Neural progenitor cell (in vitro differentiated cells): Measurements from ENCODE around the gene COQ10A. TPM values are rescaled to one million over a fixed set of nuclear protein-coding genes. Genes with fewer than 3 reads are reported as not detected.

ENCODE experiments used
- DNase-seq: peaks from one replicate; pipeline ENCODE4 v3.0.0-alpha.2; 2016; ENCODE audit warnings: low spot score
- H2AFZ ChIP-seq: fragments of 200-600 bp; sonication (generic); replicated peaks from 2 replicates; pipeline ENCODE4 v1.6.1; 2016; ENCODE audit warnings: antibody characterized with exemption
- H3F3A ChIP-seq: fragments of 200-600 bp; sonication (generic); 2 replicates; pipeline ENCODE4 v1.6.1; 2016; ENCODE audit warnings: antibody characterized with exemption, low read depth
- H3K27ac ChIP-seq: fragments of 200-600 bp; sonication (generic); 2 replicates; pipeline ENCODE4 v1.5.1; 2016; ENCODE audit warnings: mild to moderate bottlenecking
- H3K27me3 ChIP-seq: fragments of 200-600 bp; sonication (generic); 2 replicates; pipeline ENCODE4 v1.6.1; 2016; ENCODE audit warnings: mild to moderate bottlenecking, moderate library complexity
- H3K36me3 ChIP-seq: fragments of 200-600 bp; sonication (generic); 2 replicates; pipeline ENCODE4 v1.5.1; 2016
- H3K4me1 ChIP-seq: fragments of 200-600 bp; sonication (generic); 2 replicates; pipeline ENCODE4 v1.6.1; 2016; ENCODE audit warnings: mixed run types
- H3K4me2 ChIP-seq: fragments of 200-600 bp; sonication (generic); 2 replicates; pipeline ENCODE4 v1.6.1; 2016
- H3K4me3 ChIP-seq: fragments of 200-600 bp; sonication (generic); 2 replicates; pipeline ENCODE4 v1.5.1; 2016
- H3K79me2 ChIP-seq: fragments of 200-600 bp; sonication (generic); 2 replicates; pipeline ENCODE4 v1.6.1; 2016; ENCODE audit warnings: low read depth
- H3K9ac ChIP-seq: fragments of 200-600 bp; sonication (generic); 2 replicates; pipeline ENCODE4 v1.6.1; 2016
- H3K9me3 ChIP-seq: fragments of 200-600 bp; sonication (generic); 2 replicates; pipeline ENCODE4 v1.5.1; 2016; ENCODE audit warnings: low read depth
- H4K20me1 ChIP-seq: fragments of 200-600 bp; sonication (generic); 2 replicates; pipeline ENCODE4 v1.6.1; 2016; ENCODE audit warnings: low read depth
- H3K27ac Mint-ChIP-seq: 3 replicates; pipeline ENCODE4 v1.8.0; 2021; ENCODE audit warnings: mixed read lengths
- H3K27me3 Mint-ChIP-seq: 2 replicates; pipeline ENCODE4 v1.8.0; 2022; ENCODE audit warnings: low read depth, mild to moderate bottlenecking, inconsistent platforms, moderate library complexity, mixed read lengths; ENCODE audit not compliant: insufficient read depth
- H3K36me3 Mint-ChIP-seq: 3 replicates; pipeline ENCODE4 v1.8.0; 2021; ENCODE audit warnings: mixed read lengths
- H3K4me1 Mint-ChIP-seq: 3 replicates; pipeline ENCODE4 v1.8.0; 2021; ENCODE audit warnings: mixed read lengths
- H3K4me3 Mint-ChIP-seq: 3 replicates; pipeline ENCODE4 v1.8.0; 2021; ENCODE audit warnings: mild to moderate bottlenecking, moderate library complexity, mixed read lengths
- H3K9me3 Mint-ChIP-seq: 3 replicates; pipeline ENCODE4 v1.8.0; 2020; ENCODE audit warnings: mixed read lengths
- CTCF ChIP-seq: fragments of 200-600 bp; sonication (generic); IDR thresholded peaks from 2 replicates; pipeline ENCODE4 v1.5.1; 2017; ENCODE audit warnings: antibody characterized with exemption, mild to moderate bottlenecking
- EZH2 ChIP-seq: fragments of 200-600 bp; sonication (generic); IDR thresholded peaks from 2 replicates; pipeline ENCODE4 v1.6.1; 2017; ENCODE audit warnings: antibody characterized with exemption, mild to moderate bottlenecking, moderate library complexity
- EZH2phosphoT487 ChIP-seq: fragments of 200-600 bp; sonication (generic); IDR thresholded peaks from 2 replicates; pipeline ENCODE4 v1.6.1; 2017; ENCODE audit warnings: antibody characterized with exemption
- total RNA-seq: library from RNA; depleted of rRNA; stranded (reverse); fragments of >200 nt; gene quantifications from 2 replicates; pipeline ENCODE4 v1.2.3, GENCODE V29; 2015; ENCODE audit warnings: low replicate concordance

Gene COQ10A
- total RNA-seq, 1 donor from 2014 or later = 41.8 TPM

GRCh38 chr12:56237552-56237951 is 29.2 kb upstream of the COQ10A start:
- no peak for DNase-seq
- Mint-ChIP-seq H3K9me3 (no peaks in the 10 kb centered on the region), H3K4me1 (peaks cover 8% of the 10 kb centered on the region), H3K36me3 (peaks cover 23% of the 10 kb centered on the region), H3K27ac (no peak overlapping the region), H3K4me3 (no peak overlapping the region), H3K27me3 (peaks cover 9% of the 10 kb centered on the region)
- no peaks in the 10 kb centered on the region for H3K9me3 ChIP-seq
- no peak overlapping the region for H3K27ac ChIP-seq
- H3F3A ChIP-seq = no peaks in the 10 kb centered on the region
- peaks cover 3% of the 10 kb centered on the region for H3K36me3 ChIP-seq
- H3K79me2 ChIP-seq = no peaks in the 10 kb centered on the region
- no peak overlapping the region for H3K4me2 ChIP-seq
- no peaks in the 10 kb centered on the region for H3K27me3 ChIP-seq
- no peak for TF ChIP-seq CTCF
- no peak for TF ChIP-seq EZH2phosphoT487
- no peak for TF ChIP-seq EZH2
- H2AFZ ChIP-seq = no peak overlapping the region
- no peak overlapping the region for H3K4me3 ChIP-seq
- no peak overlapping the region for H3K9ac ChIP-seq
- peaks cover 8% of the 10 kb centered on the region for H4K20me1 ChIP-seq
- no peaks in the 10 kb centered on the region for H3K4me1 ChIP-seq

GRCh38 chr12:56241424-56242303 is 25.1 kb upstream of the COQ10A start:
- Histone ChIP-seq H3K36me3 (peaks cover 3% of the 10 kb centered on the region), H3K4me3 (no peak overlapping the region), H3K27me3 (no peaks in the 10 kb centered on the region), H3K27ac (no peak overlapping the region), H3K4me1 (no peaks in the 10 kb centered on the region), H3K4me2 (no peak overlapping the region), H2AFZ (no peak overlapping the region), H3K9me3 (no peaks in the 10 kb centered on the region), H3F3A (no peaks in the 10 kb centered on the region), H3K9ac (no peak overlapping the region), H3K79me2 (no peaks in the 10 kb centered on the region), H4K20me1 (peaks cover 8% of the 10 kb centered on the region)
- H3K4me1 Mint-ChIP-seq = peaks cover 8% of the 10 kb centered on the region
- no peak for DNase-seq
- TF ChIP-seq EZH2phosphoT487 (no peak), CTCF (no peak), EZH2 (no peak)
- no peaks in the 10 kb centered on the region for H3K9me3 Mint-ChIP-seq
- H3K27me3 Mint-ChIP-seq = peaks cover 2% of the 10 kb centered on the region
- H3K36me3 Mint-ChIP-seq = peaks cover 32% of the 10 kb centered on the region
- peak overlapping the region; percentile 21 for H3K4me3 Mint-ChIP-seq
- no peak overlapping the region for H3K27ac Mint-ChIP-seq

- Histone ChIP-seq H3K4me2 (no peak overlapping the region), H3K27me3 (no peaks in the 10 kb centered on the region), H3K36me3 (peaks cover 3% of the 10 kb centered on the region), H2AFZ (no peak overlapping the region), H4K20me1 (peaks cover 8% of the 10 kb centered on the region), H3K9me3 (no peaks in the 10 kb centered on the region), H3K79me2 (no peaks in the 10 kb centered on the region), H3K4me3 (no peak overlapping the region), H3F3A (no peaks in the 10 kb centered on the region), H3K9ac (no peak overlapping the region), H3K27ac (no peak overlapping the region), H3K4me1 (no peaks in the 10 kb centered on the region)
- TF ChIP-seq EZH2phosphoT487 = no peak
- no peak for TF ChIP-seq EZH2
- TF ChIP-seq CTCF = no peak
- H3K9me3 Mint-ChIP-seq = no peaks in the 10 kb centered on the region
- H3K27ac Mint-ChIP-seq = no peak overlapping the region
- H3K27me3 Mint-ChIP-seq = peaks cover 2% of the 10 kb centered on the region
- no peak for DNase-seq
- H3K36me3 Mint-ChIP-seq = peaks cover 37% of the 10 kb centered on the region
- peaks cover 8% of the 10 kb centered on the region for H3K4me1 Mint-ChIP-seq
- H3K4me3 Mint-ChIP-seq = no peak overlapping the region
These were observed 23.8 kb upstream of the COQ10A start for GRCh38 chr12:56242986-56243385.
